ENCODE data around the gene LRCH4. TPM values are rescaled to one million over a fixed set of nuclear protein-coding genes. Genes with fewer than 3 reads are reported as not detected.

Gene LRCH4
- total and polyA plus RNA-seq, 2 of the 13 experiments (the other 11 are each of a cell fraction or from before 2014, with no cell fraction given), result 7.0 to 9.3 TPM

DNA sequence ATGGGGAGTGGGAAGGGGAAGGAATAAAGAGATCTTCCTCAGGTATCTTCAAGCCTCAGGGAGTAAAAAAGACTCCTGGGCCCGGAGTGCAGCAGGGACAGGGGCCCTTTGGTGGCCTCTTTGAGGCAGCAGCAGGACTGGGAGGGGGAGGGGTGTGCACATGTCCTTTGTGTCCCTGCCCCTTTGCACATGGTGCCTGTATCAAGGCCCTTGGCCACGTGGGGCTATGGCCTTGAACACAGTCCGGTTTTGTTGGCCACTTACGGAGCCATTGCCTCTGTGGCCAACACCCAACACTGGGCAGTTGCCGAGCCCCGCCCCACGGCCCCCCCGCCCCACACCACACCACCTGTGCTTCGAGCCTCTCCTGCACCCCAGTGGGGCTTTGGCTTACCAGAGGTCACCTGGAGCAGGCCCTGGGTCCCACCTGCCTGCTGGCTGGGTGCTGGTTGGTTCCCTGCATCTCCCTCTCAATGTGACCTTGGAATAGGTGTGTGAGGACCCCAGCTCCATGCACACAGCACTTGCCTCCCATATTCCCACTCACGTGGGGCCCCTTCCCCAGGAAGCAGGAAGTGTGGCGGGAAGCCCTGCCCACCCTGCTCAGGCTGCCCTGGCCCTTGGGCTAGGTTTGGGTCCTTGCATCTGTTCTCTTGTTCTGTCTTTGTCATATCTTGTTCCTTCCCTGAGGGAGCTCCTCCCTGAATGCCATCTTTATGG, 17.6 kb downstream of the LRCH4 start (continued):
- TF ChIP-seq, protein P1, sequence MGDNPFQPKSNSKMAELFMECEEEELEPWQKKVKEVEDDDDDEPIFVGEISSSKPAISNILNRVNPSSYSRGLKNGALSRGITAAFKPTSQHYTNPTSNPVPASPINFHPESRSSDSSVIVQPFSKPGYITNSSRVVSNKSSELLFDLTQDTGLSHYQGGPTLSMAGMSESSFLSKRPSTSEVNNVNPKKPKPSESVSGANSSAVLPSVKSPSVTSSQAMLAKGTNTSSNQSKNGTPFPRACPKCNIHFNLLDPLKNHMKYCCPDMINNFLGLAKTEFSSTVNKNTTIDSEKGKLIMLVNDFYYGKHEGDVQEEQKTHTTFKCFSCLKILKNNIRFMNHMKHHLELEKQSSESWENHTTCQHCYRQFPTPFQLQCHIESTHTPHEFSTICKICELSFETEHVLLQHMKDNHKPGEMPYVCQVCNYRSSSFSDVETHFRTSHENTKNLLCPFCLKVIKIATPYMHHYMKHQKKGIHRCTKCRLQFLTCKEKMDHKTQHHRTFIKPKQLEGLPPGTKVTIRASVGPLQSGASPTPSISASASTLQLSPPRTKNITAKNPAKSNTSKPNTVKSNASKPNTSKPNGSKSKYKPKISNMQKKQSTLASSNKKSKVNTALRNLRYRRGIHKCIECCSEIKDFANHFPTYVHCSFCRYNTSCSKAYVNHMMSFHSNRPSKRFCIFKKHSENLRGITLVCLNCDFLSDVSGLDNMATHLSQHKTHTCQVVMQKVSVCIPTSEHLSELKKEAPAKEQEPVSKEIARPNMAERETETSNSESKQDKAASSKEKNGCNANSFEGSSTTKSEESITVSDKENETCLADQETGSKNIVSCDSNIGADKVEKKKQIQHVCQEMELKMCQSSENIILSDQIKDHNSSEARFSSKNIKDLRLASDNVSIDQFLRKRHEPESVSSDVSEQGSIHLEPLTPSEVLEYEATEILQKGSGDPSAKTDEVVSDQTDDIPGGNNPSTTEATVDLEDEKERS (CRISPR knock-in tag; IDR thresholded peaks at IDR 0.05), result peak; percentile 49; the same call in 1 of the 2 replicates
- TF ChIP-seq, protein P2, sequence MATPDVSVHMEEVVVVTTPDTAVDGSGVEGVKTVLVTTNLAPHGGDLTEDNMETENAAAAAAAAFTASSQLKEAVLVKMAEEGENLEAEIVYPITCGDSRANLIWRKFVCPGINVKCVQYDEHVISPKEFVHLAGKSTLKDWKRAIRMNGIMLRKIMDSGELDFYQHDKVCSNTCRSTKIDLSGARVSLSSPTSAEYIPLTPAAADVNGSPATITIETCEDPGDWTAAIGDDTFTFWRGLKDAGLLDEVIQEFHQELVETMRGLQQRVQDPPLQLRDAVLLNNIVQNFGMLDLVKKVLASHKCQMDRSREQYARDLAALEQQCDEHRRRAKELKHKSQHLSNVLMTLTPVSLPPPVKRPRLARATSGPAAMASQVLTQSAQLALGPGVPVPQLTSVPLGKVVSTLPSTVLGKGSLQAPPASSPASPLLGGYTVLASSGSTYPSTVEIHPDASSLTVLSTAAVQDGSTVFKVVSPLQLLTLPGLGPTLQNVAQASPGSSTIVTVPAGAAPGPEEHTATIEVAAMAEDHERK (CRISPR knock-in tag; IDR thresholded peaks at IDR 0.05; ENCODE audit: low read depth), result no peak
- TF ChIP-seq, protein P3, sequence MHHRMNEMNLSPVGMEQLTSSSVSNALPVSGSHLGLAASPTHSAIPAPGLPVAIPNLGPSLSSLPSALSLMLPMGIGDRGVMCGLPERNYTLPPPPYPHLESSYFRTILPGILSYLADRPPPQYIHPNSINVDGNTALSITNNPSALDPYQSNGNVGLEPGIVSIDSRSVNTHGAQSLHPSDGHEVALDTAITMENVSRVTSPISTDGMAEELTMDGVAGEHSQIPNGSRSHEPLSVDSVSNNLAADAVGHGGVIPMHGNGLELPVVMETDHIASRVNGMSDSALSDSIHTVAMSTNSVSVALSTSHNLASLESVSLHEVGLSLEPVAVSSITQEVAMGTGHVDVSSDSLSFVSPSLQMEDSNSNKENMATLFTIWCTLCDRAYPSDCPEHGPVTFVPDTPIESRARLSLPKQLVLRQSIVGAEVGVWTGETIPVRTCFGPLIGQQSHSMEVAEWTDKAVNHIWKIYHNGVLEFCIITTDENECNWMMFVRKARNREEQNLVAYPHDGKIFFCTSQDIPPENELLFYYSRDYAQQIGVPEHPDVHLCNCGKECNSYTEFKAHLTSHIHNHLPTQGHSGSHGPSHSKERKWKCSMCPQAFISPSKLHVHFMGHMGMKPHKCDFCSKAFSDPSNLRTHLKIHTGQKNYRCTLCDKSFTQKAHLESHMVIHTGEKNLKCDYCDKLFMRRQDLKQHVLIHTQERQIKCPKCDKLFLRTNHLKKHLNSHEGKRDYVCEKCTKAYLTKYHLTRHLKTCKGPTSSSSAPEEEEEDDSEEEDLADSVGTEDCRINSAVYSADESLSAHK (CRISPR knock-in tag; IDR thresholded peaks at IDR 0.05; ENCODE audit: borderline replicate concordance), result no peak
- TF ChIP-seq ZFP1 (CRISPR knock-in tag; IDR thresholded peaks at IDR 0.05) (peak; percentile 48; the same call in 1 of the 2 replicates), ZNF264 (CRISPR knock-in tag; IDR thresholded peaks at IDR 0.05) (peak; percentile 35; the same call in 1 of the 2 replicates), ZNF263 (CRISPR knock-in tag; IDR thresholded peaks at IDR 0.05) (peak; percentile 53), ZFP36L1 (CRISPR knock-in tag; IDR thresholded peaks at IDR 0.05) (peak; percentile 49; the same call in 1 of the 2 replicates), ZNF567 (CRISPR knock-in tag; IDR thresholded peaks at IDR 0.05; ENCODE audit: borderline replicate concordance) (no peak), BORCS8-MEF2B (CRISPR knock-in tag; IDR thresholded peaks at IDR 0.05) (peak; percentile 87)
- TF ChIP-seq, protein P4, sequence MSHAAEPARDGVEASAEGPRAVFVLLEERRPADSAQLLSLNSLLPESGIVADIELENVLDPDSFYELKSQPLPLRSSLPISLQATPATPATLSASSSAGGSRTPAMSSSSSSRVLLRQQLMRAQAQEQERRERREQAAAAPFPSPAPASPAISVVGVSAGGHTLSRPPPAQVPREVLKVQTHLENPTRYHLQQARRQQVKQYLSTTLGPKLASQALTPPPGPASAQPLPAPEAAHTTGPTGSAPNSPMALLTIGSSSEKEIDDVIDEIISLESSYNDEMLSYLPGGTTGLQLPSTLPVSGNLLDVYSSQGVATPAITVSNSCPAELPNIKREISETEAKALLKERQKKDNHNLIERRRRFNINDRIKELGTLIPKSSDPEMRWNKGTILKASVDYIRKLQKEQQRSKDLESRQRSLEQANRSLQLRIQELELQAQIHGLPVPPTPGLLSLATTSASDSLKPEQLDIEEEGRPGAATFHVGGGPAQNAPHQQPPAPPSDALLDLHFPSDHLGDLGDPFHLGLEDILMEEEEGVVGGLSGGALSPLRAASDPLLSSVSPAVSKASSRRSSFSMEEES (CRISPR knock-in tag; IDR thresholded peaks at IDR 0.05), result peak; percentile 96
- TF ChIP-seq, protein P5, sequence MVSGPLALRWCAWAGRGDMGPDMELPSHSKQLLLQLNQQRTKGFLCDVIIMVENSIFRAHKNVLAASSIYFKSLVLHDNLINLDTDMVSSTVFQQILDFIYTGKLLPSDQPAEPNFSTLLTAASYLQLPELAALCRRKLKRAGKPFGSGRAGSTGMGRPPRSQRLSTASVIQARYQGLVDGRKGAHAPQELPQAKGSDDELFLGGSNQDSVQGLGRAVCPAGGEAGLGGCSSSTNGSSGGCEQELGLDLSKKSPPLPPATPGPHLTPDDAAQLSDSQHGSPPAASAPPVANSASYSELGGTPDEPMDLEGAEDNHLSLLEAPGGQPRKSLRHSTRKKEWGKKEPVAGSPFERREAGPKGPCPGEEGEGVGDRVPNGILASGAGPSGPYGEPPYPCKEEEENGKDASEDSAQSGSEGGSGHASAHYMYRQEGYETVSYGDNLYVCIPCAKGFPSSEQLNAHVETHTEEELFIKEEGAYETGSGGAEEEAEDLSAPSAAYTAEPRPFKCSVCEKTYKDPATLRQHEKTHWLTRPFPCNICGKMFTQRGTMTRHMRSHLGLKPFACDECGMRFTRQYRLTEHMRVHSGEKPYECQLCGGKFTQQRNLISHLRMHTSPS (CRISPR knock-in tag; IDR thresholded peaks at IDR 0.05; ENCODE audit: low read depth), result peak; percentile 64; the same call in 1 of the 2 replicates

Data from HepG2 (cell line).